Heart right ventricle (tissue), 16 donors: ENCODE measurements around the gene MXD3. TPM values are rescaled to one million over a fixed set of nuclear protein-coding genes. Genes with fewer than 3 reads are reported as not detected.

Experiments used
- ATAC-seq, 8 donors: fragments of 200-7000 bp; cut with Tn5 transposase; one replicate each; pipeline ENCODE4 v1.9.1; 2020; ENCODE audit warnings: mild to moderate bottlenecking in 8 of 8, moderate library complexity in 8 of 8, moderate number of reproducible peaks in 1 of 8
- DNase-seq, 2 donors: peaks; one replicate each; pipeline ENCODE4 v3.0.0-alpha.2; 2020
- H3K27ac ChIP-seq, 10 donors: fragments of 200-600 bp; sonication (generic) in 2 of 10; one replicate each; pipeline versions ENCODE4 v1.5.0 to v1.8.0; 2020 to 2022; ENCODE audit warnings: mild to moderate bottlenecking in 3 of 10
- H3K27me3 ChIP-seq, 7 donors: fragments of 200-600 bp; one replicate each; pipeline ENCODE4 v1.8.0; 2021 to 2022; ENCODE audit warnings: mild to moderate bottlenecking in 2 of 7
- H3K36me3 ChIP-seq, 9 donors: fragments of 200-600 bp; sonication (generic) in 1 of 9; one replicate each; pipeline versions ENCODE4 v1.5.0 to v1.8.0; 2020 to 2022; ENCODE audit warnings: mild to moderate bottlenecking in 2 of 9
- H3K4me1 ChIP-seq, 9 donors: fragments of 200-600 bp; sonication (generic) in 1 of 9; one replicate each; pipeline versions ENCODE4 v1.5.0 to v1.8.0; 2020 to 2022; ENCODE audit warnings: mild to moderate bottlenecking in 4 of 9
- H3K4me3 ChIP-seq, 10 donors: fragments of 200-600 bp; sonication (generic) in 2 of 10; one replicate each; pipeline versions ENCODE4 v1.5.0 to v1.8.0; 2020 to 2022; ENCODE audit warnings: mild to moderate bottlenecking in 7 of 10, moderate library complexity in 2 of 10
- H3K9me3 ChIP-seq, 11 donors: fragments of 200-600 bp in 10 of 11; sonication (generic) in 2 of 11; one replicate each; pipeline versions ENCODE4 v1.5.0 to v1.8.0; 2013 to 2022; ENCODE audit warnings: mild to moderate bottlenecking in 2 of 11, control low read depth in 1 of 11, moderate library complexity in 1 of 11
- WGBS, 2 donors: extraction: QIAGEN DNeasy Blood & Tissue Kit; methylation state at CpG; one replicate each; pipeline ENCODE4 v1.1.7; 2013; ENCODE audit warnings: inconsistent platforms in 1 of 2; 5-methylcytosine and 5-hydroxymethylcytosine counted together
- intact Hi-C, 10 donors: fragments of 100-400 bp; cut with DNase I; formaldehyde crosslinking; loops; one replicate each; pipeline versions ENCODE4 v1.11.1 to v1.14.2; 2022
- polyA plus RNA-seq, 2 donors: library from polyadenylated mRNA; stranded (reverse); fragments of 200-250 nt; gene quantifications; one replicate each; pipeline ENCODE4 v1.2.3, GENCODE V29; 2013
- total RNA-seq, 10 donors: library from RNA; stranded (reverse); fragmentation: NEBNext Ultra II Directional in 3 of 10; extraction: Animal tissue kit (Norgen Biotek cat#: 25700) in 3 of 10; gene quantifications; one replicate each; pipeline versions ENCODE4 v1.2.1 to v1.2.4, GENCODE V29; 2021 to 2023
- TF ChIP-seq, protein P1 (sequence below), 9 donors: fragments of 200-600 bp; sonication (generic) in 2 of 9; IDR thresholded peaks; one replicate each; pipeline versions ENCODE4 v1.5.0 to v1.8.0; 2021 to 2022; ENCODE audit warnings: antibody characterized with exemption in 9 of 9, mild to moderate bottlenecking in 5 of 9, moderate library complexity in 1 of 9
- donor health status: Arrhythmogenic right ventricular cardiomyopathy.
- donor health status: ischemic (EF 13 %, LVEDD 7.1; RV severe dilation, severe dysfunction).
- donor health status: healthy with polysubstance abuse.
- donor health status: DM: no; HTN: yes; CAD: no.
- donor health status: DM: no; HTN: no; CAD: no.
- donor health status: ischemic (EF 25% LVEDD 6.9; RV normal size, moderate dysfunction).
- donor health status: ischemic (EF 25% LVEDD 5.7; RV mildly dilated, moderate dysfunction).
- donor health status: healthy.
- donor health status: DM: yes; HTN: yes; CAD: no.
- donor health status: Ischemic cardiomyopathy.
- donor health status: ischemic (EF 35%, LVEDD 5.7; RV mildly dilated, moderate dysfunction).
- donor health status: nonischemic (EF 11% LVEDD 7.7; RV severe dilation, severe dysfunction).
- donor health status: DM: yes; HTN: yes; CAD: no.
- donor health status: PGD.
- donor health status: ischemic (EF 29% LVEDD 5.4; RV normal size, mild dysfunction).
- donor health status: nonischemic (EF 23%, LVEDD 6.1; RV moderate dilation, normal function).

Gene MXD3
- total and polyA plus RNA-seq, 12 donors = 1.2 to 7.1 (median 2.6) TPM

DNA sequence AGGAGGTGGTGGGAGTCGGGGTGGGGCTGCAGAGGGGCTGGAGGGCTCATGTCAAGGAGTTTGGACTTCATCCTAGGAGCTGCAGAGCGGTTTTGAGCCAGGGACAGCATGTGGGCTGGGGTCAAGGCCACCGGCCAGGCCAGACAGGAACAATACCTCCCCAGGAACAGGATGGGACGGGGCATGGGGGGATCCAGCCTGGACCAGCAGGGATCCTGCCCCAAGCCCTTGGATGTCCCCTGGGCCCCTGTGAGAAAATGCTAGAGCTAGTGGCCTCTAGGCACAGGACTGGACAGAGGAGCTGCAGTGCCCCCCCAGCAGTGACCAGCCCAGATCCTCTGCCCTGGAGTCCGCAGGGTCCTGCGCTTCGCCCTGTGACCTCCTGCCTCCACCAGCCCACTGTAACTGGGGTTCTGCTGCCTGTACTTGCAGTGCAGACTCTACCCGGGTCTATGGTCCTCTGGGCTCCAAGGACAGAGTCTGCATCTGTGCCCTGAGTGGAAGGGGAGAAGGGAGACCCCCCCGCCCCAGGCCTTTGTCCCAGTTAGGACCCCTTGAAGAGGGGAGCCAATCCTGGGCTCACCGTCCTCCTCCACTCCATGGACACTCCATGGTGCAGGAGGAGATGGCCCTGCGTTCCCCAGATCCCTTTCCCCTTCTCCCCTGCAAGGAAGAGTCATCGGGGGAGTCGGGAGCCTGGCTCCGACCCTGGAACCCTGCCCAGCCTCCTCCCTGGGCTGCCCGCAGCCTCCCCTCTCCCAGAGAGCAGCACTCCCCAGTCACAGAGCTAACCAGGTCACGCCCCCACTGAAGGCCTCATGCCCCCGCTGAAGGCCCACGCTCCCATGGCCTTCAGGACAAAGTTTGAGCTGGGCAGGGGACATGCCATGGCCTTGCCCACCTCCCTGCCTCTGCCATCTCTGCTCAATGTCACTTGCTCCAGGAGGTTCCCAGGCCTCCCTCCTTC is 3.0 kb upstream of the MXD3 start:
- peaks cover 0 to 12% (median 0%) of the 10 kb centered on the region in 9 donors for H3K36me3 ChIP-seq
- intact Hi-C loops = loop anchor here in 6 of 10 donors (5.0 to 10.0 kb wide), 9 partner anchors 38 to 190 kb away; partner anchors contain the start of genes PDLIM7 (in 2 of the 6), DOK3 (in 1 of the 6) and LMAN2 (in 1 of the 6)
- peaks cover 14 to 36% (median 28%) of the 10 kb centered on the region in 9 donors for H3K4me1 ChIP-seq
- no peak for ATAC-seq
- no peak for DNase-seq
- no peak overlapping the region for H3K4me3 ChIP-seq
- WGBS, 2 donors = 85% methylated on average over 18 of the region's 18 CpGs
- TF ChIP-seq, protein P1, sequence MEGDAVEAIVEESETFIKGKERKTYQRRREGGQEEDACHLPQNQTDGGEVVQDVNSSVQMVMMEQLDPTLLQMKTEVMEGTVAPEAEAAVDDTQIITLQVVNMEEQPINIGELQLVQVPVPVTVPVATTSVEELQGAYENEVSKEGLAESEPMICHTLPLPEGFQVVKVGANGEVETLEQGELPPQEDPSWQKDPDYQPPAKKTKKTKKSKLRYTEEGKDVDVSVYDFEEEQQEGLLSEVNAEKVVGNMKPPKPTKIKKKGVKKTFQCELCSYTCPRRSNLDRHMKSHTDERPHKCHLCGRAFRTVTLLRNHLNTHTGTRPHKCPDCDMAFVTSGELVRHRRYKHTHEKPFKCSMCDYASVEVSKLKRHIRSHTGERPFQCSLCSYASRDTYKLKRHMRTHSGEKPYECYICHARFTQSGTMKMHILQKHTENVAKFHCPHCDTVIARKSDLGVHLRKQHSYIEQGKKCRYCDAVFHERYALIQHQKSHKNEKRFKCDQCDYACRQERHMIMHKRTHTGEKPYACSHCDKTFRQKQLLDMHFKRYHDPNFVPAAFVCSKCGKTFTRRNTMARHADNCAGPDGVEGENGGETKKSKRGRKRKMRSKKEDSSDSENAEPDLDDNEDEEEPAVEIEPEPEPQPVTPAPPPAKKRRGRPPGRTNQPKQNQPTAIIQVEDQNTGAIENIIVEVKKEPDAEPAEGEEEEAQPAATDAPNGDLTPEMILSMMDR (IDR thresholded peaks at IDR 0.05) = no peak
- no peaks in the 10 kb centered on the region for H3K27me3 ChIP-seq
- no peak overlapping the region for H3K27ac ChIP-seq
- no peaks in the 10 kb centered on the region for H3K9me3 ChIP-seq

DNA sequence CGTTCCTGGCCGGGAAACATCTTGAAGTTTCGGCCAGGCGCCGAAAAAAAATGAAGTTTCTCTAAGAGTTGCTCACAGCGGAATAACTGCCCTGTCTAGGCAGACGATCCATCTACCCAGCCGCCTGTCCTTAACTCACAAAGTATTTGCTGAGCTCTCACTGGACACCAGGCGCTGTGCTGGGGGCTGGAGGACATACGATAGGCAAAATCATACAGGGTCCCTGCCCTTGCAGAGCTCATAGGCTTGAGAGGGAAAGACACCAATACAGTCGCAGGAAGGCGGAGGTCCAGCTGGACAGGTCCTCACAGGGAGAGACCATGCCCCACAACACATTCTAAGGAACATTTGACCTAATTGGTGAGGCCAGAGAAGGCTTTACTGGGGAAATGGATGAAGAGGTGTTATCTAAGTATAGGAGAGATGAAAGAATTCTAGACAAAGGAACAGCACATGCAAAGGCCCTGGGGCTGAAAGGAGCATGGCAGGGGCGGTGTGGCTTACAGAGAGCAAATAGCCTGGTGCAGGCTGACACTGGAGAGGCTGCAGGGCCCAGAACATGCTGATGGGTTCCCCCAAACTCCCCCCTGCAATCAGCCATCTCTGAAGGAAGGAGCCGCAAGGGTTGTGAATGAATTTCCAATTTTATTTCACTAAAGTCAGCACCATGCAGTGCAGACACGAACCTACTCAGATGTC is 2.0 kb upstream of the MXD3 start:
- no peak overlapping the region for H3K4me3 ChIP-seq
- H3K9me3 ChIP-seq = no peaks in the 10 kb centered on the region
- no peaks in the 10 kb centered on the region for H3K27me3 ChIP-seq
- DNase-seq = no peak
- TF ChIP-seq, protein P1 (IDR thresholded peaks at IDR 0.05) = no peak
- intact Hi-C loops = loop anchor here in 4 of 10 donors (5.0 to 10.0 kb wide), 5 partner anchors 51 to 191 kb away; partner anchors contain the start of genes PDLIM7 (in 2 of the 4) and DOK3 (in 1 of the 4)
- no peak overlapping the region for H3K27ac ChIP-seq
- peaks cover 0 to 12% (median 0%) of the 10 kb centered on the region in 9 donors for H3K36me3 ChIP-seq
- WGBS, 2 donors = 92 to 93% methylated on average over 15 of the region's 15 CpGs
- no peak for ATAC-seq
- peaks cover 14 to 45% (median 28%) of the 10 kb centered on the region in 9 donors for H3K4me1 ChIP-seq

DNA sequence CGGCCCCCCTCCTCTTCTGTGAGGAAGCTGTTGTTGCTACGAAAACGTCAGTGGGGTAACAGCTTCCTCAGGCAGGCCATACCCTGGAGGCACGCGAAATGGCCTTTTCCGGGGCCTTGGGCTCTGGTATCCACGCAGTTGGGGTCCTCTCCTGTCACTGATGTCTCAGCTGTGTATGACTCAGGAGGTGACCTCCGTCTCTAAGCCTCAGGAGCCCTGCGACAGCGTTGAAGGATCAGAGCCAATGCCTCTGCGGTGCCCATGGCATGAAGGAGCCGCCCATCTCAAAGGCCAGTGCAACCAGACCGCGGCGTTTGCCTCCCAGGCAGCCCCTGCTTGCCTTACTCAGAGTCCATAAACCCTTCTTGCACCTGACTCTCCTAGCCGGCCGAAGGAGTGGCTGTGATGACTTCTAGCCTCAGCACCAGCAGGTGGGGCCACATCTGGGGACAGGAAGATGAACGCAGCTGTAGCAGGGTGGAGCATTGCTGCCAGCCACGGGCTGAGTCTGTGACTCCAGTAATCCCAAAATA is 1.0 kb upstream of the MXD3 start:
- no peaks in the 10 kb centered on the region for H3K27me3 ChIP-seq
- DNase-seq (no peak), ATAC-seq (no peak)
- H3K4me1 ChIP-seq = peaks cover 14 to 55% (median 28%) of the 10 kb centered on the region in 9 donors
- 6 to 10% methylated on average over 19 of the region's 19 CpGs for WGBS, 2 donors
- peak overlapping the region in 7 of 10 donors; percentile 39 to 70 (median 64) for H3K4me3 ChIP-seq
- TF ChIP-seq, protein P1 (IDR thresholded peaks at IDR 0.05) = peak in 1 of 9 donors; percentile 6
- H3K9me3 ChIP-seq = no peaks in the 10 kb centered on the region
- intact Hi-C loops = loop anchor here in 4 of 10 donors (5.0 to 10.0 kb wide), 5 partner anchors 52 to 192 kb away; partner anchors contain the start of genes PDLIM7 (in 2 of the 4) and DOK3 (in 1 of the 4)
- H3K27ac ChIP-seq = peak overlapping the region in 1 of 10 donors; percentile 67
- H3K36me3 ChIP-seq = peaks cover 0 to 13% (median 0%) of the 10 kb centered on the region in 9 donors
